Measurements from ENCODE around the gene FYCO1.
"Not testable (repeated sequence)": the region's sequence is repeated elsewhere in the genome, so short reads cannot be mapped to it uniquely, and the experiment has no call there.

DNA sequence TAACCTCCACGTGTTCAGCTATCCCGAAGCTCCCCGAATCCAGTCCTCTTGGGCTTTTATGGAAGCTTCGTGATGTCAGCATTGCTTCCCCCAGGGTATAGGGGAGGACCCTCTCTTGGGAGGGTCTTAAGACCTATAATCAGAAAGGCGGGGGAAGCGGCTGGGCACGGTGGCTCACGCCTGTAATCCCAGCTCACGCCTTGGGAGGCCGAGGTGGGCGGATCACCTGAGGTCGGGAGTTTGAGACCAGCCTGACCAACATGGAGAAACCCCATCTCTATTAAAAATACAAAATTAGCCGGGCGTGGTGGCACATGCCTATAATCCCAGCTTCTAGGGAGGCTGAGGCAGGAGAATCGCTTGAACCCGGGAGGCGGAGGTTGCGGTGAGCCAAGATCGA, 1.9 kb upstream of the FYCO1 start:
- TF ChIP-seq, protein P1, sequence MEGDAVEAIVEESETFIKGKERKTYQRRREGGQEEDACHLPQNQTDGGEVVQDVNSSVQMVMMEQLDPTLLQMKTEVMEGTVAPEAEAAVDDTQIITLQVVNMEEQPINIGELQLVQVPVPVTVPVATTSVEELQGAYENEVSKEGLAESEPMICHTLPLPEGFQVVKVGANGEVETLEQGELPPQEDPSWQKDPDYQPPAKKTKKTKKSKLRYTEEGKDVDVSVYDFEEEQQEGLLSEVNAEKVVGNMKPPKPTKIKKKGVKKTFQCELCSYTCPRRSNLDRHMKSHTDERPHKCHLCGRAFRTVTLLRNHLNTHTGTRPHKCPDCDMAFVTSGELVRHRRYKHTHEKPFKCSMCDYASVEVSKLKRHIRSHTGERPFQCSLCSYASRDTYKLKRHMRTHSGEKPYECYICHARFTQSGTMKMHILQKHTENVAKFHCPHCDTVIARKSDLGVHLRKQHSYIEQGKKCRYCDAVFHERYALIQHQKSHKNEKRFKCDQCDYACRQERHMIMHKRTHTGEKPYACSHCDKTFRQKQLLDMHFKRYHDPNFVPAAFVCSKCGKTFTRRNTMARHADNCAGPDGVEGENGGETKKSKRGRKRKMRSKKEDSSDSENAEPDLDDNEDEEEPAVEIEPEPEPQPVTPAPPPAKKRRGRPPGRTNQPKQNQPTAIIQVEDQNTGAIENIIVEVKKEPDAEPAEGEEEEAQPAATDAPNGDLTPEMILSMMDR (IDR thresholded peaks at IDR 0.05), result not testable (repeated sequence)
- TF ChIP-seq POLR2A (IDR thresholded peaks at IDR 0.05), result not testable (repeated sequence)

Data from thyroid gland (tissue), 4 donors.